NCI-H2107 (cell line): ENCODE data around the gene KCNAB1.

Experiments
- DNase-seq: peaks from one replicate; lab custom pipeline; 2025; lab: John Stamatoyannopoulos, UW

The KCNAB1 gene

GRCh38 chr3:156323466-156323865 is 203.1 kb downstream of the KCNAB1 start:
- DNase-seq = no peak

- no peak for DNase-seq
Observed at GRCh38 chr3:156330415-156330814, 210.0 kb downstream of the KCNAB1 start.

- no peak for DNase-seq
Observed at GRCh38 chr3:156332304-156332703, 211.9 kb downstream of the KCNAB1 start.

GRCh38 chr3:156334841-156335545 is 214.6 kb downstream of the KCNAB1 start:
- DNase-seq = no peak

GRCh38 chr3:156339491-156339890 is 219.1 kb downstream of the KCNAB1 start:
- no peak for DNase-seq

- no peak for DNase-seq
Observed at GRCh38 chr3:156341332-156341731, 221.0 kb downstream of the KCNAB1 start.

- DNase-seq = no peak
Observed at GRCh38 chr3:156341831-156342416, 221.5 kb downstream of the KCNAB1 start.

- no peak for DNase-seq
Observed at GRCh38 chr3:156344215-156344614, 223.8 kb downstream of the KCNAB1 start.

- DNase-seq = no peak
Observed at GRCh38 chr3:156349111-156349510, 228.7 kb downstream of the KCNAB1 start.

GRCh38 chr3:156349978-156350377 is 229.6 kb downstream of the KCNAB1 start:
- no peak for DNase-seq

- no peak for DNase-seq
Observed at GRCh38 chr3:156350781-156351180, 230.4 kb downstream of the KCNAB1 start.

- no peak for DNase-seq
Observed at GRCh38 chr3:156351783-156352182, 231.4 kb downstream of the KCNAB1 start.

GRCh38 chr3:156352728-156353127 is 232.3 kb downstream of the KCNAB1 start:
- no peak for DNase-seq

GRCh38 chr3:156353563-156353962 is 233.2 kb downstream of the KCNAB1 start:
- DNase-seq = no peak

GRCh38 chr3:156356537-156357363 is 236.4 kb downstream of the KCNAB1 start:
- DNase-seq = no peak

GRCh38 chr3:156358232-156358631 is 237.9 kb downstream of the KCNAB1 start:
- DNase-seq = no peak

- DNase-seq = no peak
Observed at GRCh38 chr3:156359368-156359767, 239.0 kb downstream of the KCNAB1 start.

- no peak for DNase-seq
Observed at GRCh38 chr3:156360083-156360482, 239.7 kb downstream of the KCNAB1 start.

- DNase-seq = no peak
Observed at GRCh38 chr3:156360963-156361362, 240.6 kb downstream of the KCNAB1 start.

- no peak for DNase-seq
Observed at GRCh38 chr3:156366559-156366958, 246.2 kb downstream of the KCNAB1 start.

GRCh38 chr3:156368189-156368588 is 247.8 kb downstream of the KCNAB1 start:
- no peak for DNase-seq

- DNase-seq = no peak
Observed at GRCh38 chr3:156371701-156372100, 251.3 kb downstream of the KCNAB1 start.

- no peak for DNase-seq
Observed at GRCh38 chr3:156373095-156373494, 252.7 kb downstream of the KCNAB1 start.
